CD4-positive, CD25-positive, alpha-beta regulatory T cell (primary cell): ENCODE data around the gene OTUD4. TPM values are rescaled to one million over a fixed set of nuclear protein-coding genes. Genes with fewer than 3 reads are reported as not detected.
A peak's percentile ranks its signal among the peaks of the same experiment; 100 is the strongest.

Experiments
- ATAC-seq, 2 donors: fragments of 150-1000 bp; cut with Tn5 transposase; one replicate each; pipeline ENCODE4 v1.10.0; 2021; ENCODE audit warnings: low read depth in 2 of 2, moderate number of reproducible peaks in 2 of 2, moderate library complexity in 1 of 2
- DNase-seq, 3 donors: peaks; one replicate each; pipeline versions ENCODE4 v3.0.0 to v3.0.0-alpha.2; 2012 to 2022; ENCODE audit warnings: mixed read lengths in 1 of 3
- H3K27ac ChIP-seq: one replicate; pipeline ENCODE4 v1.7.0; 2013; ENCODE audit warnings: mild to moderate bottlenecking, low read length; ENCODE audit not compliant: insufficient read depth, poor library complexity, severe bottlenecking
- H3K27me3 ChIP-seq: one replicate; pipeline ENCODE4 v1.7.0; 2013; ENCODE audit warnings: low read length; ENCODE audit not compliant: control insufficient read depth, insufficient read depth
- H3K36me3 ChIP-seq: one replicate; pipeline ENCODE4 v1.7.0; 2013; ENCODE audit warnings: mild to moderate bottlenecking, low read length, moderate library complexity; ENCODE audit not compliant: control insufficient read depth, insufficient read depth
- H3K4me1 ChIP-seq: 2 replicates; pipeline ENCODE4 v1.7.0; 2013; ENCODE audit warnings: mild to moderate bottlenecking, low read length; ENCODE audit not compliant: insufficient read depth, control insufficient read depth, poor library complexity, severe bottlenecking
- H3K4me3 ChIP-seq: one replicate; pipeline ENCODE4 v1.7.0; 2013; ENCODE audit warnings: low read depth, mild to moderate bottlenecking, low read length, moderate library complexity
- H3K9me3 ChIP-seq, 2 experiments: 1 replicate in 1 of 2; 2 replicates in 1 of 2; pipeline ENCODE4 v1.7.0; 2013; ENCODE audit warnings: low read length in 2 of 2, mild to moderate bottlenecking in 1 of 2, moderate library complexity in 1 of 2; ENCODE audit not compliant: control insufficient read depth in 2 of 2
- H3K27ac Mint-ChIP-seq, 3 donors: one replicate each; pipeline ENCODE4 v1.8.0; 2020 to 2022; ENCODE audit warnings: mild to moderate bottlenecking in 3 of 3, mixed read lengths in 3 of 3, moderate library complexity in 2 of 3
- H3K27me3 Mint-ChIP-seq: one replicate; pipeline ENCODE4 v1.8.0; 2022; ENCODE audit warnings: mild to moderate bottlenecking, mixed read lengths
- H3K36me3 Mint-ChIP-seq: one replicate; pipeline ENCODE4 v1.8.0; 2020; ENCODE audit warnings: mixed read lengths
- H3K4me1 Mint-ChIP-seq, 4 donors: one replicate each; pipeline ENCODE4 v1.8.0; 2020 to 2022; ENCODE audit warnings: mixed read lengths in 4 of 4, mild to moderate bottlenecking in 1 of 4
- H3K4me3 Mint-ChIP-seq, 4 donors: one replicate each; pipeline ENCODE4 v1.8.0; 2020 to 2022; ENCODE audit warnings: mild to moderate bottlenecking in 4 of 4, mixed read lengths in 4 of 4, moderate library complexity in 3 of 4
- H3K9me3 Mint-ChIP-seq, 7 donors: one replicate each; pipeline ENCODE4 v1.8.0; 2020 to 2022; ENCODE audit warnings: mixed read lengths in 7 of 7, mild to moderate bottlenecking in 3 of 7, moderate library complexity in 2 of 7
- polyA plus RNA-seq, 4 donors: library from polyadenylated mRNA; unstranded; fragments of 300-500 nt; fragmentation: Illumina TruSeq; gene quantifications; one replicate each; pipeline ENCODE4 v1.2.3, GENCODE V29; 2021
- total RNA-seq: library from RNA; stranded (reverse); gene quantifications from one replicate; pipeline ENCODE4 v1.2.3, GENCODE V29; 2022

Gene OTUD4
- total and polyA plus RNA-seq, 5 donors from 2014 or later = 10.6 to 74.9 (median 12.9) TPM

- no peak for DNase-seq
- H3K27ac ChIP-seq = no peak overlapping the region
- H3K4me3 ChIP-seq = no peak overlapping the region
- H3K4me3 Mint-ChIP-seq = no peak overlapping the region
- no peaks in the 10 kb centered on the region for H3K9me3 ChIP-seq
- no peaks in the 10 kb centered on the region for H3K27me3 ChIP-seq
- no peaks in the 10 kb centered on the region for H3K9me3 Mint-ChIP-seq
- H3K27me3 Mint-ChIP-seq = no peaks in the 10 kb centered on the region
- peaks cover 75% of the 10 kb centered on the region for H3K36me3 ChIP-seq
- no peak for ATAC-seq
- peaks cover 35% of the 10 kb centered on the region for H3K36me3 Mint-ChIP-seq
- H3K4me1 Mint-ChIP-seq = peaks cover 6 to 15% (median 12%) of the 10 kb centered on the region in 4 donors
- peaks cover 8% of the 10 kb centered on the region for H3K4me1 ChIP-seq
- H3K27ac Mint-ChIP-seq = no peak overlapping the region
These were observed 73.3 kb downstream of the OTUD4 start for GRCh38 chr4:145107126-145107525.

- Mint-ChIP-seq H3K27ac (no peak overlapping the region), H3K36me3 (peaks cover 13% of the 10 kb centered on the region), H3K27me3 (no peaks in the 10 kb centered on the region), H3K4me3 (peak overlapping the region in 1 of 4 donors; percentile 18), H3K4me1 (peaks cover 17 to 31% (median 21%) of the 10 kb centered on the region in 4 donors), H3K9me3 (no peaks in the 10 kb centered on the region)
- no peaks in the 10 kb centered on the region for H3K27me3 ChIP-seq
- no peak overlapping the region for H3K27ac ChIP-seq
- DNase-seq (no peak), ATAC-seq (no peak)
- H3K9me3 ChIP-seq = no peaks in the 10 kb centered on the region
- H3K4me3 ChIP-seq = no peak overlapping the region
- peaks cover 41% of the 10 kb centered on the region for H3K36me3 ChIP-seq
- peaks cover 41% of the 10 kb centered on the region for H3K4me1 ChIP-seq
These were observed 76.9 kb downstream of the OTUD4 start for GRCh38 chr4:145103496-145103895.

- ATAC-seq (no peak), DNase-seq (no peak)
- no peak overlapping the region for H3K27ac Mint-ChIP-seq
- no peaks in the 10 kb centered on the region for H3K9me3 Mint-ChIP-seq
- Histone ChIP-seq H3K27me3 (no peaks in the 10 kb centered on the region), H3K4me1 (peaks cover 41% of the 10 kb centered on the region), H3K9me3 (no peaks in the 10 kb centered on the region), H3K4me3 (peak overlapping the region; percentile 29), H3K36me3 (peaks cover 33% of the 10 kb centered on the region), H3K27ac (no peak overlapping the region)
- peaks cover 19 to 34% (median 26%) of the 10 kb centered on the region in 4 donors for H3K4me1 Mint-ChIP-seq
- H3K27me3 Mint-ChIP-seq = no peaks in the 10 kb centered on the region
- H3K36me3 Mint-ChIP-seq = peaks cover 8% of the 10 kb centered on the region
- H3K4me3 Mint-ChIP-seq = no peak overlapping the region
These were observed 77.8 kb downstream of the OTUD4 start for GRCh38 chr4:145102619-145103018.

GRCh38 chr4:145101091-145101490 is 79.3 kb downstream of the OTUD4 start:
- DNase-seq (no peak), ATAC-seq (no peak)
- H3K4me3 Mint-ChIP-seq = no peak overlapping the region
- Histone ChIP-seq H3K4me1 (peaks cover 54% of the 10 kb centered on the region), H3K27me3 (no peaks in the 10 kb centered on the region), H3K36me3 (peaks cover 19% of the 10 kb centered on the region), H3K9me3 (no peaks in the 10 kb centered on the region), H3K4me3 (peak overlapping the region; percentile 29), H3K27ac (no peak overlapping the region)
- no peaks in the 10 kb centered on the region for H3K27me3 Mint-ChIP-seq
- H3K36me3 Mint-ChIP-seq = no peaks in the 10 kb centered on the region
- peaks cover 17 to 39% (median 23%) of the 10 kb centered on the region in 4 donors for H3K4me1 Mint-ChIP-seq
- H3K9me3 Mint-ChIP-seq = no peaks in the 10 kb centered on the region
- no peak overlapping the region for H3K27ac Mint-ChIP-seq

- H3K36me3 Mint-ChIP-seq = peaks cover 8% of the 10 kb centered on the region
- H3K4me1 ChIP-seq = peaks cover 54% of the 10 kb centered on the region
- no peaks in the 10 kb centered on the region for H3K27me3 Mint-ChIP-seq
- no peaks in the 10 kb centered on the region for H3K9me3 Mint-ChIP-seq
- DNase-seq (peak in 1 of 3 donors; percentile 6), ATAC-seq (no peak)
- H3K4me3 ChIP-seq = peak overlapping the region; percentile 91
- H3K27ac Mint-ChIP-seq = peak overlapping the region in 2 of 3 donors; percentile 98 to 99
- H3K4me3 Mint-ChIP-seq = peak overlapping the region; percentile 95 to 99 (median 97)
- H3K9me3 ChIP-seq = no peaks in the 10 kb centered on the region
- H3K27me3 ChIP-seq = no peaks in the 10 kb centered on the region
- peaks cover 22 to 47% (median 30%) of the 10 kb centered on the region in 4 donors for H3K4me1 Mint-ChIP-seq
- no peak overlapping the region for H3K27ac ChIP-seq
- H3K36me3 ChIP-seq = peaks cover 11% of the 10 kb centered on the region
These were observed 80.7 kb downstream of the OTUD4 start for GRCh38 chr4:145099653-145100052.

- peak in 2 of 3 donors; percentile 29 to 56 for DNase-seq
- H3K27ac Mint-ChIP-seq = peak overlapping the region; percentile 97 to 99 (median 98)
These were observed 81.7 kb downstream of the OTUD4 start for GRCh38 chr4:145098675-145099037.

GRCh38 chr4:145097821-145098674 is 82.3 kb downstream of the OTUD4 start, which contains the start of the genes ABCE1 and ANAPC10:
ABCE1 (plus strand) TSS chr4:145098311; CDS start chr4:145104413, 6,102 bp downstream.
ANAPC10 (minus strand) TSS chr4:145098196; CDS start chr4:145096099, 2,097 bp downstream.
- peak within 1 kb of the TSS; percentile 91 for H3K4me3 ChIP-seq
- no peaks in the 10 kb centered on the region for H3K9me3 Mint-ChIP-seq

More at GRCh38 chr4:145098675-145099037, 81.7 kb downstream of the OTUD4 start:
- Histone ChIP-seq H3K4me1 (peaks cover 53% of the 10 kb centered on the region), H3K4me3 (peak overlapping the region; percentile 91), H3K27ac (peak overlapping the region; percentile 88), H3K36me3 (peaks cover 17% of the 10 kb centered on the region), H3K27me3 (no peaks in the 10 kb centered on the region), H3K9me3 (peaks cover 0 to 2% of the 10 kb centered on the region in 2 experiments)
- Mint-ChIP-seq H3K4me3 (peak overlapping the region; percentile 95 to 99 (median 97)), H3K4me1 (peaks cover 26 to 50% (median 37%) of the 10 kb centered on the region in 4 donors), H3K9me3 (no peaks in the 10 kb centered on the region), H3K27me3 (no peaks in the 10 kb centered on the region), H3K36me3 (peaks cover 18% of the 10 kb centered on the region)
- peak; percentile 23 to 33 for ATAC-seq

More at GRCh38 chr4:145097821-145098674, 82.3 kb downstream of the OTUD4 start, which contains the start of the genes ABCE1 and ANAPC10:
- Mint-ChIP-seq H3K4me1 (peaks cover 28 to 54% (median 42%) of the 10 kb centered on the region in 4 donors), H3K27me3 (no peaks in the 10 kb centered on the region), H3K36me3 (peaks cover 24% of the 10 kb centered on the region), H3K27ac (peak within 1 kb of the TSS; percentile 97 to 99 (median 98)), H3K4me3 (peak within 1 kb of the TSS; percentile 95 to 99 (median 97))
- ATAC-seq (peak; percentile 91 to 92), DNase-seq (peak; percentile 92 to 99 (median 95))
- peak within 1 kb of the TSS; percentile 88 for H3K27ac ChIP-seq
- H3K36me3 ChIP-seq = peaks cover 22% of the 10 kb centered on the region
- H3K4me1 ChIP-seq = peaks cover 50% of the 10 kb centered on the region
- peaks cover 0 to 3% of the 10 kb centered on the region in 2 experiments for H3K9me3 ChIP-seq
- no peaks in the 10 kb centered on the region for H3K27me3 ChIP-seq
